HCT116 (cell line): ENCODE results near the gene DOCK10. TPM values are rescaled to one million over a fixed set of nuclear protein-coding genes. Genes with fewer than 3 reads are reported as not detected.

Experiments used
- ATAC-seq: fragments of 200-7000 bp; cut with Tn5 transposase; 2 replicates; pipeline ENCODE4 v1.9.1; 2020; ENCODE audit warnings: mild to moderate bottlenecking, moderate library complexity
- BruUV-seq: library from RNA; stranded (reverse); fragments of 400-500 nt; replicated peaks from 2 replicates; lab custom pipeline; 2021; lab: Mats Ljungman, UMichigan
- CTCF ChIA-PET: fragments of 300-600 bp; sonication (Branson Sonifier 250); formaldehyde crosslinking; loops from one replicate; lab custom pipeline; 2021; ENCODE audit warnings: antibody characterized with exemption; lab: Charles Lee
- POLR2A ChIA-PET: fragments of 300-600, 350-600 bp; sonication (Branson Sonifier 250); formaldehyde crosslinking; loops from one replicate; lab custom pipeline; 2021; ENCODE audit warnings: antibody characterized with exemption; lab: Charles Lee
- RAD21 ChIA-PET, 2 experiments: fragments of 300-600 bp; sonication (Branson Sonifier 250); formaldehyde crosslinking; loops; one replicate each; lab custom pipeline; 2023; ENCODE audit warnings: low total read pairs in 2 of 2; ENCODE audit not compliant: uncharacterized antibody in 2 of 2, unreplicated experiment in 2 of 2, low non-redundant PET in 1 of 2; lab: Charles Lee
- DNase-seq: peaks from one replicate; pipeline ENCODE4 v3.0.0-alpha.2; 2010; ENCODE audit warnings: low read depth, low spot score
- H2AFZ ChIP-seq: fragments of 200-600 bp; shearing (Covaris generic), sonication (generic); 2 replicates; pipeline ENCODE4 v1.6.1; 2017; ENCODE audit warnings: low read depth, mixed run types, mixed read lengths, antibody characterized with exemption, low read length; ENCODE audit not compliant: poor library complexity, severe bottlenecking
- H3K27ac ChIP-seq: 2 replicates; pipeline ENCODE4 v1.5.1; 2012; ENCODE audit warnings: low read depth, low read length
- H3K27me3 ChIP-seq: fragments of 200-600 bp; sonication (generic); 2 replicates; pipeline ENCODE4 v1.6.1; 2016; ENCODE audit warnings: mixed run types, low read length, mixed read lengths; ENCODE audit not compliant: insufficient read depth
- H3K36me3 ChIP-seq, 2 experiments: fragments of 200-500 bp in 1 of 2; fragments of 200-600 bp in 1 of 2; sonication (Bioruptor generic) in 1 of 2; sonication (generic) in 1 of 2; 2 replicates each; pipeline versions ENCODE4 v1.5.1 to v1.6.1; 2014 to 2016; ENCODE audit warnings: low read length in 2 of 2, inconsistent platforms in 1 of 2, mixed read lengths in 1 of 2, mixed run types in 1 of 2; ENCODE audit not compliant: insufficient read depth in 2 of 2, control insufficient read depth in 1 of 2
- H3K4me1 ChIP-seq, 2 experiments: fragments of 200-600 bp in 1 of 2; sonication (generic) in 1 of 2; 2 replicates each; pipeline versions ENCODE4 v1.5.1 to v1.6.1; 2012 to 2017; ENCODE audit warnings: low read length in 2 of 2, inconsistent platforms in 1 of 2, mild to moderate bottlenecking in 1 of 2, mixed read lengths in 1 of 2, mixed run types in 1 of 2, moderate library complexity in 1 of 2; ENCODE audit not compliant: insufficient read depth in 2 of 2, control insufficient read depth in 1 of 2
- H3K4me2 ChIP-seq: fragments of 200-600 bp; sonication (generic); 2 replicates; pipeline ENCODE4 v1.6.1; 2017; ENCODE audit warnings: mixed run types, low read length, mixed read lengths
- H3K4me3 ChIP-seq, 2 experiments: fragments of 200-600 bp in 1 of 2; sonication (generic) in 1 of 2; replicated peaks in 1 of 2; 2 replicates each; pipeline ENCODE4 v1.5.1; 2011 to 2016; ENCODE audit warnings: low read length in 2 of 2, control low read depth in 1 of 2, low read depth in 1 of 2, mild to moderate bottlenecking in 1 of 2, mixed read lengths in 1 of 2, mixed run types in 1 of 2
- H3K79me2 ChIP-seq: fragments of 200-600 bp; sonication (generic); 2 replicates; pipeline ENCODE4 v1.6.1; 2017; ENCODE audit warnings: mild to moderate bottlenecking, mixed run types, low read length, moderate library complexity, mixed read lengths; ENCODE audit not compliant: insufficient read depth
- H3K9ac ChIP-seq: fragments of 200-600 bp; sonication (generic); 2 replicates; pipeline ENCODE4 v1.6.1; 2016; ENCODE audit warnings: low read length, mixed read lengths
- H3K9me2 ChIP-seq: fragments of 200-600 bp; sonication (generic), shearing (Covaris generic); 2 replicates; pipeline ENCODE4 v1.6.1; 2017; ENCODE audit warnings: mixed run types, mild to moderate bottlenecking, moderate library complexity; ENCODE audit not compliant: insufficient read depth
- H3K9me3 ChIP-seq, 2 experiments: fragments of 200-500 bp in 1 of 2; fragments of 200-600 bp in 1 of 2; sonication (Bioruptor generic) in 1 of 2; sonication (generic) in 1 of 2; 2 replicates each; pipeline ENCODE4 v1.6.1; 2014 to 2017; ENCODE audit warnings: low read length in 2 of 2, mixed read lengths in 2 of 2, inconsistent platforms in 1 of 2, low read depth in 1 of 2, mild to moderate bottlenecking in 1 of 2, mixed run types in 1 of 2, moderate library complexity in 1 of 2; ENCODE audit not compliant: control insufficient read depth in 1 of 2, insufficient read depth in 1 of 2
- H4K20me1 ChIP-seq: fragments of 200-600 bp; sonication (generic), shearing (Covaris generic); 2 replicates; pipeline ENCODE4 v1.6.1; 2017; ENCODE audit warnings: mixed run types, mild to moderate bottlenecking, moderate library complexity; ENCODE audit not compliant: insufficient read depth
- ATF3 ChIP-seq: IDR thresholded peaks from 2 replicates; pipeline ENCODE4 v1.6.1; 2012
- CBX3 ChIP-seq: IDR thresholded peaks from 2 replicates; pipeline ENCODE4 v1.6.1; 2012; ENCODE audit warnings: low read depth
- CEBPB ChIP-seq: IDR thresholded peaks from 2 replicates; pipeline ENCODE4 v1.6.1; 2012; ENCODE audit warnings: low read depth
- CTCF ChIP-seq, 3 experiments: fragments of 200-600 bp in 1 of 3; sonication (generic) in 1 of 3; IDR thresholded peaks in 2 of 3; conservative IDR thresholded peaks in 1 of 3; 2 replicates each; pipeline ENCODE4 v1.5.1; 2012 to 2017; ENCODE audit warnings: low read depth in 2 of 3, low read length in 2 of 3, antibody characterized with exemption in 1 of 3, borderline replicate concordance in 1 of 3, control low read depth in 1 of 3, mild to moderate bottlenecking in 1 of 3, mixed read lengths in 1 of 3, mixed run types in 1 of 3, moderate library complexity in 1 of 3; ENCODE audit not compliant: insufficient read depth in 1 of 3
- EGR1 ChIP-seq: IDR thresholded peaks from 2 replicates; pipeline ENCODE4 v1.6.1; 2012; ENCODE audit warnings: low read depth
- ELF1 ChIP-seq: IDR thresholded peaks from 2 replicates; pipeline ENCODE4 v1.6.1; 2012; ENCODE audit warnings: low read depth, borderline replicate concordance
- EZH2phosphoT487 ChIP-seq: fragments of 200-600 bp; IDR thresholded peaks from 2 replicates; pipeline ENCODE4 v1.6.1; 2018; ENCODE audit warnings: antibody characterized with exemption, borderline replicate concordance
- FOSL1 ChIP-seq: IDR thresholded peaks from 2 replicates; pipeline ENCODE4 v1.6.1; 2012; ENCODE audit warnings: low read depth
- JUND ChIP-seq: IDR thresholded peaks from 2 replicates; pipeline ENCODE4 v1.6.1; 2012
- POLR2A ChIP-seq: IDR thresholded peaks from 2 replicates; pipeline ENCODE4 v1.7.0; 2011; ENCODE audit warnings: borderline replicate concordance; ENCODE audit not compliant: insufficient read depth, insufficient read length; ENCODE audit errors: extremely low read depth
- POLR2AphosphoS5 ChIP-seq: IDR thresholded peaks from 2 replicates; pipeline ENCODE4 v1.6.1; 2011; ENCODE audit warnings: mild to moderate bottlenecking, low read depth, low read length, moderate library complexity
- RAD21 ChIP-seq: IDR thresholded peaks from 2 replicates; pipeline ENCODE4 v1.6.1; 2012; ENCODE audit warnings: low read depth, mild to moderate bottlenecking
- SIN3A ChIP-seq: IDR thresholded peaks from 2 replicates; pipeline ENCODE4 v1.6.1; 2012; ENCODE audit warnings: low read depth
- SP1 ChIP-seq: IDR thresholded peaks from 2 replicates; pipeline ENCODE4 v1.6.1; 2012; ENCODE audit warnings: low read depth
- SRF ChIP-seq: IDR thresholded peaks from 2 replicates; pipeline ENCODE4 v1.6.1; 2012; ENCODE audit warnings: low read depth
- TCF7L2 ChIP-seq: IDR thresholded peaks from 2 replicates; pipeline ENCODE4 v1.7.0; 2011; ENCODE audit warnings: borderline replicate concordance, inconsistent platforms; ENCODE audit not compliant: insufficient read depth, insufficient read length; ENCODE audit errors: extremely low read depth
- ZBTB33 ChIP-seq: IDR thresholded peaks from 2 replicates; pipeline ENCODE4 v1.6.1; 2011; ENCODE audit warnings: mild to moderate bottlenecking, low read length, moderate library complexity; ENCODE audit not compliant: insufficient replicate concordance; ENCODE audit errors: extremely low read depth
- ZNF274 ChIP-seq: fragments of 200-500 bp; sonication (Bioruptor generic); IDR thresholded peaks from 2 replicates; pipeline ENCODE4 v1.6.1; 2014; ENCODE audit warnings: mild to moderate bottlenecking, low read depth, low read length, inconsistent platforms
- intact Hi-C: fragments of 100-400 bp; cut with micrococcal nuclease; formaldehyde crosslinking; loops from 2 replicates; pipeline ENCODE4 v1.10.0; 2022
- total RNA-seq: library from RNA; stranded (reverse); gene quantifications from one replicate; pipeline ENCODE4 v1.2.1, GENCODE V29; 2021; ENCODE audit not compliant: unreplicated experiment

Gene DOCK10
- total RNA-seq, 1 experiment from 2014 or later: 0.54 TPM

GRCh38 chr2:225072444-225072843, 30.2 kb upstream of the DOCK10 start:
- ChIA-PET POLR2A (no interaction called here), CTCF (no interaction called here), RAD21 (no interaction called here)
- H3K27me3 ChIP-seq: no peaks in the 10 kb centered on the region
- H3K36me3 ChIP-seq: no peaks in the 10 kb centered on the region
- no peak overlapping the region for H3K4me3 ChIP-seq
- intact Hi-C loops: no loop called here
- DNase-seq (no peak), ATAC-seq (no peak)
- no peak overlapping the region for H3K4me2 ChIP-seq
- no peak overlapping the region for H3K9ac ChIP-seq
- H3K9me3 ChIP-seq: no peaks in the 10 kb centered on the region
- no peaks in the 10 kb centered on the region for H3K79me2 ChIP-seq
- H4K20me1 ChIP-seq: no peaks in the 10 kb centered on the region
- no peak overlapping the region for H2AFZ ChIP-seq
- no peaks in the 10 kb centered on the region for H3K4me1 ChIP-seq
- no TSS peak for BruUV-seq
- no peaks in the 10 kb centered on the region for H3K9me2 ChIP-seq
- no peak overlapping the region for H3K27ac ChIP-seq
- TF ChIP-seq CTCF (IDR thresholded peaks at IDR 0.05 in 2 of 3, conservative IDR thresholded peaks at IDR 0.05 in 1 of 3; ENCODE audit: borderline replicate concordance in 1 of 3, insufficient read depth in 1 of 3, low read depth in 2 of 3, low read length in 2 of 3) (no peak), TCF7L2 (no peak), FOSL1 (no peak), CEBPB (no peak), SRF (no peak), SP1 (no peak), POLR2A (no peak), JUND (no peak), EGR1 (no peak), ATF3 (no peak), POLR2AphosphoS5 (no peak), ZBTB33 (no peak), RAD21 (no peak), ZNF274 (no peak), ELF1 (no peak), SIN3A (no peak), CBX3 (no peak), EZH2phosphoT487 (no peak)
